Stimulated activated CD8-positive, alpha-beta memory T cell treated with anti-CD3 and anti-CD28 coated beads, Interleukin-4, amount 100 ng/mL, for 24 hours (primary cell): ENCODE data around the gene ADIPOR1.
"Not testable (repeated sequence)": the region's sequence is repeated elsewhere in the genome, so short reads cannot be mapped to it uniquely, and the experiment has no call there.

Source experiments
- DNase-seq: peaks from one replicate; pipeline ENCODE4 v3.0.0-alpha.2; 2020; ENCODE audit warnings: low read depth

The ADIPOR1 gene

DNA sequence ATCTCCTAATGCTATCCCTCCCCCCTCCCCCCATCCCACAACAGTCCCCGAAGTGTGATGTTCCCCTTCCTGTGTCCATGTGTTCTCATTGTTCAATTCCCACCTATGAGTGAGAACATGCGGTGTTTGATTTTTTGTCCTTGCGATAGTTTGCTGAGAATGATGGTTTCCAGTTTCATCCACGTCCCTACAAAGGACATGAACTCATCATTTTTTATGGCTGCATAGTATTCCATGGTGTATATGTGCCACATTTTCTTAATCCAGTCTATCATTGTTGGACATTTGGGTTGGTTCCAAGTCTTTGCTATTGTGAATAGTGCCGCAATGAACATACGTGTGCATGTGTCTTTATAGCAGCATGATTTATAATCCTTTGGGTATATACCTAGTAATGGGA, 21.7 kb downstream of the ADIPOR1 start:
- not testable (repeated sequence) for DNase-seq

- no peak for DNase-seq
These were observed 22.3 kb downstream of the ADIPOR1 start for GRCh38 chr1:202935844-202936243.

DNA sequence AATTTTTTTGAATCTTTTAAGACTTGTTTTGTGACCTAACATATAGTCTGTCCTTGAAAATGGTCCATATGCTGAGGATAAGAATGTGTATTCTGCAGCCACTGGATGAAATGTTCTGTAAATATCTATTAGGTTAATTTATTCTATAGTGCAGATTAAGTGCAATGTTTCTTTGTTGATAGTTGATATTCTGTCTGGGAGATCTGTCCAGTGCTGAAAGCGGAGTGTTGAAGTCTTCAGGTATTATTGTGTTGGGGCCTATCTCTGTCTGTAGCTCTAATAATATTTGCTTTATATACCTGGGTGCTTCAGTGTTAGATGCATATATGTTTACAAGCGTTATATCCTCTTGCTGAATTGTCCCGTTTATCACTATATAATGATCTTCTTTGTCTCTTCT, 23.4 kb downstream of the ADIPOR1 start:
- no peak for DNase-seq

DNA sequence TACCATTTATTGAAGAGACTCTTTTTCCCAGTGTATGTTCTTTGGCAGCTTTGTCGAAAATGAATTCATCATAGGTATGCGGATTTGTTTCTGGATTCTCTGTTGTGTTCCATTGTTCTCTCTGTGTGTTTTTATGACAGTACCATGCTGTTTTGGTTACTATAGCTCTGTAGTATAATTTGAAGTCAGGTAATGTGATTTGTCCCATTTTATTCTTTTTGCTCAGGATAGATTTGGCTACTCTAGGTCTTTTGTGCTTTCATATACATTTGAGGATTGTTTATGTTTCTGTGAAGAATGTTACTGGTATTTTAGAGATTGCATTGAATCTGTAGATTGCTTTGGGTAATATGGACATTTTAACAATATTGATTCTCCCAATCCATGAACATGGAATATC, 25.6 kb downstream of the ADIPOR1 start:
- no peak for DNase-seq

DNA sequence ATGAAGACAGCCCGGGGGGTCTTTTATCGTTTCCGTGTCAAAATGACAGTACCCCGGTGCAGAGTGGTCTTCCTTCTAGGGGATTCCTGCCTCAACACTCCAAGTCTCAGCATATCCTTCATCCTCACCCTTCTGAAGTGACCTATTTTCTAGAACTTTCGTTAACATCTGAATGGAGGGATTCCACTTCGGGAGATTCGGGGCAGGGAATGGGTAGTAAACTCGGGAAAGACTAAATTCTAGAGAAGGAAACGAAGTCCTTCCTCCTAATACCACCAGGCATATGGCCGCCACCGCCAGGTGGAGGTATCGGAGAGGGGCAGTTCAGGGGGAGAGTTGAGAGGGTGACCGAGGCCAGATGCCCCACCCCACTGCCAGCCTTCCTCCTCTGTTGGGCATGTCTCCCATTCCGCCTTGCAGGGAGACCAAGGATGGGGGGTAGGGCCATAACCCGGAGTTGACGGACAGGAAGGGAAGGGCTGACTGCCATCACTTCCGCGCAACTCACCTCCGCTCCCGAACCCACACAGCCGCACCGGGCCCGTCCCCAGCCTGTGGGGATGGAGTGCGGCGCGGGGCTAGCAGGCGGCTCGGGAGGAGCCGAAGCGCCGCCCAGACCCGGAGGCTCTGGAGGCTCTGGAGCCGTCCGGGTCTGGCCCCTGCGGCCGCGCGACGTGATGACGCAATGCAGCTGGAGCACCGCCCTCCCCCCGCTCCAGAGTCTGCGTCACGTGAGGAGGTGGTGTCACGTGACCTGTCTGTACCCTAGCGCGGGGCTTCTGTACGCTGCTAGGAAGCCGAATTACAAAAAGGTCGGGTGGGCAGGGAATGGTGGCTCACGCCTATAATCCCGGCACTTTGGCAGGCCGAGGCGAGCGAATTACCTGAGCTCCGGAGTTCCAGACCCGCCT, 31.3 kb downstream of the ADIPOR1 start, which contains the start of gene KLHL12:
Gene KLHL12, minus strand, starts transcription at position 654 of the 911 bp plus-strand sequence. CDS start 2,072 bp downstream, outside the sequence.
- peak; percentile 94 for DNase-seq

GRCh38 chr1:202923533-202923932, 34.6 kb downstream of the ADIPOR1 start:
- no peak for DNase-seq

GRCh38 chr1:202919615-202920014, 38.5 kb downstream of the ADIPOR1 start:
- no peak for DNase-seq

GRCh38 chr1:202915146-202915545, 43.0 kb downstream of the ADIPOR1 start:
- DNase-seq = no peak

DNA sequence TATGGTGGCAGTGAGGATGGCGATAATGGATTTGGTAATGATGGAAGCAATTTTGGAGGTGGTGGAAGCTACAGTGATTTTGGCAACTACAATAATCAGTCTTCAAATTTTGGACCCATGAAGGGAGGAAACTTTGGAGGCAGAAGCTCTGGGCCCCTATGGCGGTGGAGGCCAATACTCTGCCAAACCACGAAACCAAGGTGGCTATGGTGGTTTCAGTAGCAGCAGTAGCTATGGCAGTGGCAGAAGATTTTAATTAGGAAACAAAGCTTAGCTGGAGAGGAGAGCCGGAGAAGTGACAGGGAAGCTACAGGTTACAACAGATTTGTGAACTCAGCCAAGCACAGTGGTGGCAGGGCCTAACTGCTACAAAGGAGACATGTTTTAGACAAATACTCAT, 45.6 kb downstream of the ADIPOR1 start:
- DNase-seq = not testable (repeated sequence)

DNA sequence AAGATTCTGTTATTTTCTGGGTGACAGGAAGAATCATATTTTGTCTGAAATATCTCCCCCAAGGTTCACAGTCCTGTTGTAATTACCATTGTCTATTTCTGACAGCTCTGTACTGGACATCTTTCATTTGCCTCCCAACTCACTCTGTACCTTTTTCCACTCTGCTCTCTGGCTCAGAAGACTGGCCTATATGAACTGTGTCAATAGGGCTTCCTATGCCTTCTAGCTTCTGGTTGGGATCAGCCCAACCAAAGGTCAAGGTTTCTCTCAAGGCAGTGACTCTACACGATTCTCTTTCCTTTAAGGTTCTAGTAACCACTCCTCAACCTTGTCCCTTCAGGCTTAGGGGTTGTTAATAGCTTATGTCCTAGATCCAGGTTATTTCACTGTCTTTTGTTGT, 48.6 kb downstream of the ADIPOR1 start:
- no peak for DNase-seq

GRCh38 chr1:202908998-202909397, 49.1 kb downstream of the ADIPOR1 start:
- no peak for DNase-seq

- DNase-seq = no peak
These were observed 52.8 kb downstream of the ADIPOR1 start for GRCh38 chr1:202905331-202905730.

DNA sequence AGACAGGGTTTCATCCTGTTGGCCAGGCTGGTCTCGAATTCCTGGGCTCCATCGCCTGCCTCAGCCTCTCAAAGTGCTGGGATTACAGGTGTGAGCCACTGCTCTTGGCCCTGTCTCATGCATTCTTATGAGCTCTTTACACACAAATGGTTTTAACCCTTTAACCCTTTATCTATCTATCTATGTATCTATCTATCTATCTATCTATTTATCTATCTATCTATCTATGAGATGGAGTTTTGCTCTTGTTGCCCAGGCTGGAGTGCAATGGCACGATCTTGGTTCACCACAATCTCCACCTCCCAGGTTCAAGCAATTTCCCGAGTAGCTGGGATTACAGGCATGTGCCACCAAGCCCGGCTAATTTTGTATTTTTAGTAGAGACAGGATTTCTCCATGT, 54.3 kb downstream of the ADIPOR1 start:
- not testable (repeated sequence) for DNase-seq

GRCh38 chr1:202901555-202901954, 56.6 kb downstream of the ADIPOR1 start:
- DNase-seq = no peak

DNA sequence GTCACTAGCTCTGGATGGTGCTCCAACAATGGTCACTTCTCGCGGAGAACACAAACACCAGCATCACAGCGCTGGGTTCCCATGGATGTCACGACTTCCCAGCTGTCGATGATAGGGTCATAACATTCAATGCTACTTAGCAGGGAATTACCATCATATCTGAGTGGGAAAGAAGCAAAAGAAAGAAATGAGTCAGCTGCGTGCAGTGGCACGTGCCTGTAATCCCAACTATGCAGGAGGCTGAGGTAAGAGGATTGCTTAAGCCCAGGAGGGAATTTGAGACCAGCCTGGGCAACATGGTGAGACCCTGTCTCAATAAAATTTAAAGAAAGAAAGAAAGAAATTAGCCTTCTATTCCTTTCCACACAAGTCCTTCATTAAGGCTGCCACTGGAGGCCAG, 65.6 kb downstream of the ADIPOR1 start:
- DNase-seq = no peak
